NCI-H1105 treated with DMSO at 0.1 percent for 48 hours (cell line): ENCODE results near the gene BCL7A.
"Not testable (repeated sequence)": the region's sequence is repeated elsewhere in the genome, so short reads cannot be mapped to it uniquely, and the experiment has no call there.

ENCODE experiments used
- DNase-seq: peaks from one replicate; lab custom pipeline; 2025; lab: John Stamatoyannopoulos, UW

BCL7A gene

DNA sequence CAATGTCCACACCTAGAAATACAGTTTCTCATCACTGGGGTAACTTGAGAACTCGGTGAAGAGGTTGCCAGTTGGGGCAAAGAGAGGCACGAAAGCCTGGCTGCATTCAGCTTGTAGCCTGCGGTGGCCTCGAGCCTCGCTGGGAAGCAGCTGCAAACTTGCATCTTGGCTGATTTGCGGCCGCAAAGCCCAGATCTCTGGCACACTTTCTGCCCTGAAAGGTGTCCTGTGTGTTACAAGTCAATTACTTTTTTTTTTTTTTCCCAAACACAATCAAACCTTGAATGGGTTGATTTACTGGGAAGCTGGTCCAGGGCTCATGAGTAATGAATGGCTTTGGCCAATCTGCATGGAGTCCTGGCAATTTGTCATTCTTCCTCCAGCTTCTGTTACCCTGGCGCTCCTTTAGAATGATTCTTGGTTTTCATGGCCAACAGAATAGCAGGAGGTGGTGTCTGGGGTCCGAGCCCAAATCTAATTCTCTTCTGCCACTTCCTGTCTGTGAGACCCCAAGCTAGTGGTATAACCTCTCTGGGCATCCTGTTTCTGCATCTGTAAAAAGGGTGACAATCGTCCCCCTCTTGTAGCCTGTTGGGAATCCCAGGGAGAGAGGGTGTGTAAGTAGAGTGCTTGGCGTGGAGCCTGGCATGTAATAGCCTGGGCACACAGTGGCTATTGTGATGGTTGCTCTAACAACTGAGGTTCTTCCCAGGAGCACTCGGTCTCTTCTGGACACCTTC is 6.7 kb downstream of the BCL7A start:
- DNase-seq = no peak

DNA sequence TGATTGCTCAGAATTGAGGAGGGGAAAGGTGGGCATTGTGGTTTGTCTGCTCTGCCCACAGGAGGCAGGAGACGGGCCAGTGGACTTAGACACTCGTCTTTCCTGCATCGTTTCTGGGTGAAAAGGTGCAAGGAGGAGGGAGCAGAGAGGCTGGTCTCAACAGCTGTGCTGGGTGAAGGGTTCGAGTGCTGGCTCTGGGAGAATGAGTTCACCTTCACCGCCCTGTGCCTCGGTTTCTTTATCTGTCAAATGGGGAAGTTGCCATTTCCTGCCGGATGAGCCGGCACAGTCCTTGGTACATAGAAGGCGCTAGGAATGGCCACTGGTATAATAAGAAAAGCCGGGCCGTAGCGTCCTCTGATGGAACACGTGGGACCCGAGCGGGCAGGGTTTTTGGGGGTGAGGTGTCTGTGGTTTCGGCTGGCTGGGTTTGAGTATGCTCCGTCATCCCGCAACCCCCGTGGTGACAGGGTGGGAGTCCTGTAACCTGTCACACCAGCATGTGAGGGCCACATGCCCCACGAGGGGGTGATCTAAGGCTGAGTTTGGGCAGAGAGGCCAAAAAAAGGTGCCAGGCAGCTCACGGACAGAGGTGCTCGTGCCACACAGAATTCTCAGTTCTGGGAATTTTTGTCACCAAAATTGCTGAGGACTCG is 7.3 kb downstream of the BCL7A start:
- no peak for DNase-seq

DNA sequence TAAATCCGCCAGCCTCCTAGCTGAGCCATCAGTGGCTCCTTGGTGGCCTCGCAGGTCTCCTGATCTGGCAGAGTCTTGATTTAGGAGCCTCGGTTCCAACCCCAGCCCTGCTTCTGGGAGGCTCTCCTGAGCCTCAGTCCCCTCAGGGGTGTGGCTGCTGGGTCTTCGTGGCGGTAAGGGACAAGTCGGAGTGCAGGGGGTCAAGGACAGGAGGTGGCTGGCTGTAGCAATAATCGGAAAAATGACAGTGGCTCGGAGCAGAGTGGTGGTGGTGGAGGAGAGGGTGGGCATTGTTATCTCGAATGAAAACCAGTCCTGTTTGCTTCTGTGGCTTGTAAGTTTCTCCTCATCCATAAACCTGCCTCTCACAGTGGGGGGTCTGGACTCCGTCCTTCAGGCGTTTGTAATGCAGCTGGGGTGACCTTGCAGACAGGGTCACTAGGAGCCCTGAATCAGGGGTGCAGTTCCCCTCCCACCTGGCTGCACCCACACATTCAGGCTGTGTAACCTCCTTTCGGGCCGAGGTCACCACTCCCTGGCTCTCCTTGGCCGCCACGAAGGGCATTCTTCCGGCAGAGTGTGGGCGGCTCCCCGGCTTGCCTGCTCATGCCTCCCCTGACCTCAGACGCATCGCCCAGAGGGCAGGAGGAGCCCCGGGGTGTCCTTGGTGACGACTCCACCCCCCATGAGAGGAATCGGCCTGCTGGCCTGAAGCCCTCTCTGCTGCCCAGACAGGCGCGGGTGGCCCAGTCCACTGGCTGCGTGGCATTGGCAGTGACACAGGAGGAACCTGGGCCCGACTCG is 8.1 kb downstream of the BCL7A start:
- no peak for DNase-seq

DNA sequence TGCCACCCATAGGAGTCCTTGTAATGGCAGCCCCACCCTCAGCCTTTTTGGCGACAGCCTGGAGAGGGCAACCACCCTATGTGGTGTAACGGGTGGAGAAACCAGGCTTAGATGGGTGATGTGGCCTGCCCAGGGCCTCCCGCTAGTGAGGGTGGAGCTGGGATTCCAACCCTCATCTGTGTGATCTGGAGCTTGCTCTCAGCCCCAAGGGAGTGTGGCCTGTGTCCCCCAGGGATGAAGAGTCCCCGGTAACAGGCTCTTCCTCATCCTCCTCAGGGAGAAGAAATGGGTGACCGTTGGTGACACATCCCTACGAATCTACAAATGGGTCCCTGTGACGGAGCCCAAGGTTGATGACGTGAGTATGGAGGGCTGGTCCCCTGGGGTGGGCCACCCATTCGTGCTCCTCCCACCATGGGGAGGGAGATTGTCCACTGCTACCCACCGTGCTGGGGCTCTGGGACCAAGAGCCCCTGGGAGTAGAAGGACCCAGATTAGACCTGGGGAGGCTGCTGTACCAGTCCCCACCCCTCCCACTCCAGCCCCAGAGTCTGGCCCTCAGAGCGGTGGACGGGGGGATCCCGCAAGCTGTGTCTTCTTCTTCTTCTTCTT is 8.8 kb downstream of the BCL7A start:
- no peak for DNase-seq

DNA sequence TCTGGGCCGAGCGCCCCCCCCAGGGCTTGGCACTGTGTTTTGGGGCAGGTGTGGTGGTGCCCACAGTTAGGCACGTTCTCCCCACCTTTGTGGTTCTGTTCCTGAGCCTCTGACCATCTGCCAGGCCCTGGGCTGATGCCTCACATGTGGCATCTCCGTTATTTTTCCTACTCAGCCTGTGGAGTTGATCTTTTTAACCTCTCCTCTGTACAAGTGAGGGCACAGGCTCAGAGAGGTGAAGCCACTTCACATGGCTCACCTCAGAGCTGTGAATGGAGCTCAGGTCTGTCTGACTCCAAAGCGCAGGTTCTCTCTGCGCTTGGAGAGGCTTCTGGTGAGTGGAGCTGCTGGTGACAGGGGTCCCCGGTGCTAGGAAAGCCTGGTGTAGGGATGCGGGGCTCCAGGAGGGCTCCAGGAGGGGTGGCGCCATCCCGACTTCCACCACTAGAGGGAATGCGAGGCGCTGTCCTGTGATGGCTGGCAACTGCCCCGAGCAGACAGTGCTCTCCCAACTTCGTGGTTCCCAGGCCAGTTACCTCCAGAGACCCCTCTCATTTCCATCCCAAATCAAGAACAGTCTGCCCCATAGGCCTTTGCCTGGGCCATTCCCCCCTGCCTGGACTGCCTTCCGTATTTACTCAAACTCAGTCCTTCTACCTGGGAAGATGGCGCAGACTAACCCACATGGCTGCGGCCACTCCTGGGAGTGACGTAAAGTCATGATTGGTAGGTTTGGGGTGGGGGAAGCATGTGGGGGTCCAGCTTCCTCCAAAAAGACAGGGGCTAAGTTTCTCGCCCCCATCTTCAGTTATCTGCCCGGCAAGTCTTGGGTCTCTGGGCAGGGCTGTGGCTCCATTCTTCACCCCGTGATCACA is 9.9 kb downstream of the BCL7A start:
- no peak for DNase-seq

DNA sequence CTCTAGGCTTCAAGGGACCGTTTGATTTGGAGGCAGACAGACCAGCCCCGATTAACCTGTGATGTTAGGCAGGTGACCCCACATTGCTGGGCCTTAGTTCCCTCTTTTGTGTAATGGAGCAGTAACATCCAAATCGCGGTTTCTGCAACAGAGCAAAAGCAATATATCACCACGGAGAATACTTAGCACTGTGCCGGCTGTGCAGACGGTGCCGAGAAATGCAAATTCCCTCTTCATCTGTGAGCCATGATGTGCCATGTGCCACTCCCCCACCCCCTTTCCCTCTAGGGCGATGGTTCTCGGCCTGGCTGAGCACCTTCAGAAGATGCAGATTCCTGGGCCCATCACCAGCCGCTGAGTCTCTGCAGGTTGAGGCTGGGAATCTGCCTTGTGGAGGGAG is 10.9 kb downstream of the BCL7A start:
- no peak for DNase-seq

DNA sequence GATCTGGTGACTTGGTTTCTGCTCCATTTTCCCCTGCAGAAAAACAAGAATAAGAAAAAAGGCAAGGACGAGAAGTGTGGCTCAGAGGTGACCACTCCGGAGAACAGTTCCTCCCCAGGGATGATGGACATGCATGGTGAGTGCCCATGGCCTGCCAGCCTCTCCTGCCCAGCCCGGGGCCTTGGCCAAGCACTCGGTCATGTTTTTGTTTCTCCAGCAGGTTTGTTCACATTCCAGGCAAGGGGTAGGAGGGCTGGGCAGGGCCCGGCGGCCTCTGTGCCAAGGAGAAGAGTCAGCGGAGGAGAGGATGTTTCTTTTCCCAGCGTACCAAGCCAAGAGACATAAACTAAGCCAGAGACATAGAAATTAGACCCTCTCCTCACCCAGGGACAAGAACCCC is 13.6 kb downstream of the BCL7A start:
- DNase-seq = no peak

DNA sequence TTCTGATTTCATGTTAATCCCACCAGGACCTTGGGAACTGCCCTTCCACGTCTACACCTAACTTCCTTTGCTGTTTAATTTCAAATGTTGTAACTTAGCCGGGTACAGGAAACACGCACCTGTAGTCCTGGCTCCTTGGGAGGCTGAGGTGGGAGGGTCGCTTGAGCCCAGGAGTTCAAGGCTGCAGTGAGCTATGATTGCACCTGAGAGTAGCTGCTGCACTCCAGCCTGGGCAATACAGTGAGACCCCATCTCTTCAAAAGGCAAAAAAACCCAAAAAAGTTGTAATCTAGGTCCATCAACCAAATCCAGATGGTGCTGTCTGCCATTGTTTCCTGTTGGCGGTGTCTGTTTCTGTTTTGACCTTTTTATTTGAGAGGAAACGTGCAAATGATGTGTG is 14.5 kb downstream of the BCL7A start:
- DNase-seq = no peak

DNA sequence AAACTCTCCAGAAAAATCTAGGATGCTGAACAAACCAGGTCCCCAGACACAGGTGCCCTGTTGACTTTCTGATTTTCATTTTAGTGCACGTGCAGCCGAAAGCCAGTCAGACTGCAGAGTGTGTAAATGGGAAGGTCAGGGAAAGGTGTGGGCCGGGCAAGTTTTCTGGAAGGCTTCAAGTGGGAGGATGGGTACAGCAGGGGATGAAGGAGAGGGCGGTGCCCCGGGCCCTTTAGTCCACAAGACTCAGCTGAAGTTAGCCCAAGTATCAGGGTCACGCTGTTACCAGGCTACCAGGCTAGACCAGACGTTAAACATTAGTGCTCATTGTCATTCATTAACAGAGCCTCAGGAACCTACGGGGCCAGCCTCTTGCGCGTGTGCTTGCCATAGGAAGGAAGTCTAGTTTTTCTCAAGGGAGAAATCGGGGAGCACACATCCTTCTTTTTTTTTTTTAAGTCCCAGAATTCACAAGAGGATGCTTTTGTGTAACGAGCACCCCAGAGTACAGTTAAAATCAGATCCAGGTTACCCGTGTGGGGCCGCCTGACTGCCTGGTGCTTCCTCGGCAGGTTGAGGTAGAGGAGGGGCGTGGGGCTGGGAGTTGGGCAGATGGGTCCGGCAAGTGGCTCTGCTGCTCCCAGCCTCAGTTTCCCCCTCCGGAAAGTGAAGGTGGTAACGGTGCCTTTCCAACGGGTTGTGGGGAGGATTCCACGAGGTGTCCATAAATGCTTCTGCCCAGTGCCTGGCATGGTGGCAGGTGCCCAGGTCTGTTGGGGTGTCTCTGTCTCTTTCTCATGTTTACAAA is 19.1 kb downstream of the BCL7A start:
- no peak for DNase-seq

DNA sequence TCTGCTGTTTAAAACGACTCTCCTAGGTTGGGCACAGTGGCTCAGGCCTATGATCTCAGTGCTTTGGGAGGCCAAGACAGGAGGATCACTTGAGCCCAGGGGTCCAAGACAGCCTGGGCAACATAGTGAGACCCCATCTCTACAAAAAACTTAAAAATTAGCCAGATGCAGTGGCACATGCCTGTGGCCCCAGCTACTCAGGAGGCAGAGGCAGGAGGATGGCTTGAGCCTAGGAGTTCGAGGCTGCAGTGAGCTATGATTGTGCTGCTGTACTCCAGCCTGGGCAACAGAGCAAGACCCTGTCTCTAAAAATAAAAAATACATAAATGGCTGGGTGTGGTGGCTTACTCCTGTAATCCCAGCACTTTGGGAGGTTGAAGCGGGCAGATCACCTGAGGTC is 19.8 kb downstream of the BCL7A start:
- not testable (repeated sequence) for DNase-seq

DNA sequence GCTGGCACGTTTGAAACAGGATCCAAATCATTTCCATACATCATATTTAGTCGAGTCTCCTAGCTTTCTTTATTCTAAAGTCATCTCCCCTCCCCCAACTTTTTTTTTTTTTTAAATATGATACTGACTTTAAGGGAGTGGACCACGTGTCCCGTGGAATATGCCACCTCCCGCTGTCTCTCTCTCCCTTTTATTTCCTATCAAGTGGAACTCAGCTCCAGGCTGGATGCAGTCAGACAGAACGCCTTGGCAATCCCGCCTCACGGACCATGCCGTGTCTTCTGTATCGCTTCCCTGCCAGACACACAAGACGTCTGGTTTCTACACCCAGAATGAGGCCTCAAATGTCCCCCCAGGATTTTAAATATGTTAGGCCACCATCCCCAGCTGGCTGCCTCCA is 21.2 kb downstream of the BCL7A start:
- no peak for DNase-seq

DNA sequence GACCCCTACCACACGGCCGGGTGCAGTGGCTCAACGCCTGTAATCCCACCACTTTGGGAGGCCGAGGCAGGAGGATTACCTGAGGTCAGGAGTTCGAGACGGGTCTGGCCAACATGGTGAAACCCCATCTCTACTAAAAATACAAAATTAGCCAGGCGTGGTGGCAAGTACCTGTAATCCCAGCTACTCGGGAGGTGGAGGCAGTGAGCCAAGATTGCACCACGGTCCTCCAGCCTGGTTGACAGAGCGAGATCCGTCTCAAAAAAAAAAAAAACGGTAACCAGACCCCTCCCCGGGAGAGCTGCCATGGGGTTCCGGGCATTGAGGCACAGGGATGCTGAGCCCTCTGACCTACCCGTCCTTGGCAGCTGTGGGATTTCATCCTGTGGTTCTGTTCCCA is 21.8 kb downstream of the BCL7A start:
- no peak for DNase-seq

DNA sequence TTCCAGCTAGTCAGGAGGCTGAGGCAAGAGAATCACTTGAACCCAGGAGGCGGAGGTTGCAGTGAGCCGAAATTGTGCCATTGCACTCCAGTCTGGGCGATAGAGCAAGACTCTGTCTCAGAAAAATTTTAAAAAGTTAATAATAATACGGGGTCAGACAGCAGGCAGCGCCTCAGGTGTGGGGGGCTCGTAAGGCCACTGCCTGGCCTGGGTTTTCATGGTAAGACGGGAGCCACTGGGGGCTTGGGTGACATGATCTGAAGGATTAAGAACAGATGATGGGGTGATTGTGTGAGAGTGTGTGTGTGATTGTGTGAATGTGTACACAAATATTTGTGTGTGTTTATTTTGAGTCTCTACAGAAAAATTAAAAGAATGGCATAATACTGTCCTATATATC is 23.6 kb downstream of the BCL7A start:
- DNase-seq = no peak

DNA sequence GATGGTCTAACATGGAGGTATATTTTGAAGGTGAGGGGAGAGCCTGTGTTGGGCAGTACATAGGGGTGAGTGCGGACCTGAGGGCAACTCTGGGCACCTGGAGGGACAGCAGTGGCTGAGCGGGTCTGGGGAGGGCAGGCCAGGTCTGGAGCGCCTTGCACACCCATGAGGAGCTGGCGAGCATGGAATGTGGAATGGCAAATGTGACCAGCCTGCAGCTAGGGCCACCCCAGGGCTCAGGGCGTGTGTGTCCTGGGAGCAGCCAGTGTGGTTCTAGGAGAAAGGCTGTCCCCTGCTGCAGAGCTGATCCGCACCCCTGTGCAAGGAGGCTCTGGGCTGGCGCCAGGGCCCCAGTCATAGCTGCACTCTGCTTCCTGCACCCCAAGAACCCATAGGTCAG is 24.5 kb downstream of the BCL7A start:
- DNase-seq = no peak

DNA sequence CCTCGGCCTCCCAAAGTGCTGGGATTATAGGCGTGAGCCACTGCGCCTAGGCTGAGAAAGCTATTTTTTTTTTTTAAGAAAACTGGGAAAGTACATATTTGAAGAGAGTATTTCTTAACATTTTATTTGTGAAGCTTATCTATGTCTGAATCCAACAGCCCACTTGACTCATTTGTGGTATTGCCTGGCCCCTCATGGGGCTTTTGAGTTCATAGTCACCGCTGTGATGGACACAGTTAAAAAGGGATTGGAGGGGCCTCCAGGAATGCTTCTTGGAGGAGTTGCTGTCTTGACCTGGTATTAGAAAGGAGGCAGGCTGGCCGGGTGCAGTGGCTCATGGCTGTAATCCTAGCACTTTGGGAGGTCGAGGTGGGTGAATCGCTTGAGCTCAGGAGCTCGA is 26.5 kb downstream of the BCL7A start:
- DNase-seq = no peak

DNA sequence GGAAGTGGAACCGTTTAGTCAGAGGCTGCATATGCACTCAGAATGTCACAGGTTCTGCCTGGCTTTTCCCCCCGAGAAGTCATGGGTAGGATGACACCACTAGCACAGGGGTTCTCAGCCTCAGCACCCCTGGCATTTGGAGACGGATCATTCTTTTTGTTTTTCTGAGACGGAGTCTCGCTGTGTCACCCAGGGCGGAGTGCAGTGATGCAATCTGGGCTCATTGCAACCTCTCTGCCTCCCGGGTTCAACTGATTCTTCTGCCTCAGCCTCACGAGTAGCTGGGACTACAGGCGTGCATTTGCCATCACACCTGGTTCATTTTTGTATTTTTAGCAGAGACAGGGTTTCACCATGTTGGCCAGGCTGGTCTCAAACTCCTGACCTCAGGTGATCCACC is 28.1 kb downstream of the BCL7A start:
- DNase-seq = no peak

DNA sequence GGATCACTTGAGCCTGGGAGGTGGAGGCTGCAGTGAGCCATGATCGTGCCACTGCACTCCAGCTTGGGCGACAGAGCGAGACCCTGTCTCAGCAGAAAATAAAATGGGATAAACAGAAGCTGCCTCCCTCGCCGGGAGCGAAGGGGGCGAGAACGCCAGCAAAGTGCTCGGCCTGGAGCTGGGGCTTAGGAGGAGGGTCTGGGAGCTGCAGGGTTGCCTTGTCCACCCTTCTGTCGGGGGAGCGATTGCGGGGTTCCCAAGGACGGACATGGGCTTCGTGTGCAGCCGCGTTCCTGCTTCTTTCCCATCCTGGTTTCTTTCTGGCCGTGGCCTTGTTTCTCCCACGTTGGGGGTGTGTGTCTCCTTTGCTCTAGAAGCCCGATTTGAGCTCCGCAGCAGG is 29.0 kb downstream of the BCL7A start:
- no peak for DNase-seq

DNA sequence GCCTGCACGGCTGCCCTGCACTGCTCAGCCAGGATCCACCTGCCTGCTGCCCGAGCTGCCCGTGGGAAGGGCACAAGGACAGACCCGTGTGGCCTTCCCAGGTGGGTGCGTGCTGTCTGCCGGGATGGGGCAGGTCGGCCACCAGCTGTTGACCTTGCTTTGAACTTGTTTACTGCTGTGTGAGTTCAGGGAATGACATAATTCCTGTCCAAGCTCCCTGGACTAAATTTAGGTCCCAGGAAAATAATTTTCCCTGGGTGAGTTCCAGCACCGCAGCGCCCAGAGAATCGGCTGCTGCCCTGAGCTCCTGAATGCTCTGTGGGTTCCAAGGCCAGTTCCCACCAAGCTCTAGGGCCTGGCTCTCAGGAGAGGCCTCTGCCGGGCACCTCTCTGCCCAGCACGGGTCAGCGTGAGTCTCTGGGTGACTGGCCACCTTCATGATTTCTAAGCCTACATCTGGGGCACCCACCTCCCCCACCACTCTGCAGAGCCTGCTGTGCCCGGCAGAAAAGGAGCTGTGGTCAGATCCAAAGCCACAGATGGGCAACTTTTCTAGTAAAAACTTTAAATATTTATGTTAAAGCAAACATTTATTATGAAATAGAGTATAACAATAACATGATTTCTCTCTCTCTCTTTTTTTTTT is 29.7 kb downstream of the BCL7A start:
- DNase-seq = no peak

DNA sequence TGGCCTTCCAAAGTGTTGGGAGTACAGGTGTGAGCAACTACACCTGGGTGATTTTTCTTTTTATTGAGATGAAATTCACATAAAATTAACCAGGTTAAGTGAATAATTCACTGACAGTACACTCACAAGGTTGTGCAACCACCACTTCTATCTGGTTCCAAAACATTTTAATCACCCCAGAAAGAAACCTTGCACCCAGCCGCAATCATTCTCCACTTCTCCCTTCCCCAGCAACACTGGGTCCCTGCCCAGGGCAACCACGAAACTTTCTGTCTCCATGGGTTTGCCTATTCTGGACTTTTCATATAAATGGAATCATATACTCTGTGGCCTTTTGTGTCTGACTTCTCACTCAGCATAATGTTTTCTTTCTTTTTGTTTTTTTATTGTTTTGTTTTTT is 30.6 kb downstream of the BCL7A start:
- no peak for DNase-seq

DNA sequence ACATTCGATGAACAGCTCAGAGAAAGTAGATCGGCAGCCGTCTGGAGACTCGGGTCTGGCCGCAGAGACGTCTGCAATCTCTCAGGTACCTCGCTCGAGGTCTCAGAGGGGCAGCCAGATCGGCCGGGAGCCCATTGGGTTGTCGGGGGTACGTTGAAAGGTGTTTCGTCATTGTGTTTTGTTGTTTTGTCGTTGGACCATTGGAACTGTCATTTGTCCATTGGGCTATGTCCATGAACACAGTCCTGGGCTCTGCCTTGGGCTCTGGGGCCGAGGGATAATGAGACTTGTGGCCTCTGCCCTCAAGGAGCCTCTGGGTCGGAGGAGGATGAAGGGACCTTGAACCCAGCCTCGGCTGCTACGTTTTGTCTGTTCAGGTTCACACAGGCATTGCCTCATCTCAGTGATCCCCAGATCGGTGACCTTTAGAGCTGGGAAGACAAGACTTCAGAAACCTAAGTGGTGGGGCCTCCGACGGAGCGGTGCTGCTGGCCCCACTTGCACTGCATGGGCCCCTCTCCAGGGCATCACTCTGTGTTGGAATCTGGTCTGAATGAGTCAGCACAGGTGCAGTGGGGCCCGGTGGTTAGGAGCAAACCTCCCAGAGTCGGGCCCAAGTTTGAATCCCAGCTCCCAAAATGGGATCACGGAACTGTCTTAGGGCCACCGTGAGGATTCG is 33.3 kb downstream of the BCL7A start:
- DNase-seq = no peak
